Endometrial microvascular endothelial cells (primary cell): Measurements from ENCODE around the gene CTIF. TPM values are rescaled to one million over a fixed set of nuclear protein-coding genes. Genes with fewer than 3 reads are reported as not detected.

Experiments used
- in situ Hi-C: cut with HindIII; loops from 2 replicates; pipeline ENCODE4 v1.10.0; 2017; ENCODE audit warnings: low sequenced_read_pairs, low pct_unique_long_range_greater_than_20kb; ENCODE audit errors: inconsistent ontology term
- total RNA-seq: library from RNA; depleted of rRNA; stranded (reverse); fragments of >200 nt; gene quantifications from one replicate; pipeline ENCODE4 v1.2.3, GENCODE V29; 2015; ENCODE audit errors: inconsistent ontology term

Gene CTIF
- total RNA-seq, 1 donor from 2014 or later, result 13.2 TPM

- in situ Hi-C loops, result no loop called here
These were observed 8.3 kb upstream of the CTIF start for GRCh38 chr18:48530399-48531081.

- in situ Hi-C loops, result no loop called here
These were observed 7.8 kb upstream of the CTIF start for GRCh38 chr18:48531082-48531403.

- in situ Hi-C loops, result no loop called here
These were observed 6.9 kb upstream of the CTIF start for GRCh38 chr18:48531908-48532307.

GRCh38 chr18:48533340-48534070 is 5.3 kb upstream of the CTIF start:
- in situ Hi-C loops, result no loop called here

DNA sequence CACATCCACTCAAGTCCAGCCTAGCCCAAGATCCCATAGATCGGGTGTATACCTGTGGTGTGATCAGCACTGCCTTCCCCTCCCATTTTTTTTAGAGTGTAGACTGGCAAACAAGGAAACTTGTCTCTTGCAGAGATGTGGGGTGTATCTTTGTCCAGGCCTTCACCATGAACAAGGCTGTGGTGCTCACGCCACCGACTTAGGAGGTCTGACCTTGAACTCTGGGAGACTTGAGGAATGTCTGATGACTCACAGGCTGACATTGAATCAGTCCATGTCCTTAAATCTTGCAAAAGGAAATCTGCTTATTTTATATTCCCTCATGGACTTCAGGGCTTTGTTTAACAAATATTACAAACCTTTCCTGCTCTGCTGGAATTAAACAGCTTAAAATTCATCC is 4.5 kb upstream of the CTIF start:
- in situ Hi-C loops, result no loop called here

GRCh38 chr18:48535956-48536355 is 2.9 kb upstream of the CTIF start:
- in situ Hi-C loops, result no loop called here

DNA sequence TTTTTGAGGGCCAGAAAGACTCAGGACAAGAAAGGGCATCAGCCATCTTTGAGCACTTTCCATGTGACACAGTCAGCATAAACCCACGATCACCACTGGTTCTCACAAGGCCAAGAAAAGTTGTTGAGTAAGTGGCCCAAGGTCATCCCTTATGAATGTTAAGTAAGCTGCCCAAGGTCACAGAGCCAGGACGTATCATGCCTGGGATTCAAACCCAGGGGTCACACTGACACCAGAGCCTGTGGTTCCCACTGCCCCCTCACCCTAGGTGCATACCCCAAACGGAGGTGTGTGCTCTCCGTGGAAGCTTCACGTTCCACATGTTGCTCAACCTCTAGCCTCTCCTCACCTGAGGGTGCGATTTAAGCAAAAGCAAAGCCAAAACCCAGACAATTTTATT is 2.3 kb upstream of the CTIF start:
- in situ Hi-C loops, result no loop called here

GRCh38 chr18:48539406-48540250 is 797 bp downstream of the CTIF start:
- in situ Hi-C loops, result no loop called here

DNA sequence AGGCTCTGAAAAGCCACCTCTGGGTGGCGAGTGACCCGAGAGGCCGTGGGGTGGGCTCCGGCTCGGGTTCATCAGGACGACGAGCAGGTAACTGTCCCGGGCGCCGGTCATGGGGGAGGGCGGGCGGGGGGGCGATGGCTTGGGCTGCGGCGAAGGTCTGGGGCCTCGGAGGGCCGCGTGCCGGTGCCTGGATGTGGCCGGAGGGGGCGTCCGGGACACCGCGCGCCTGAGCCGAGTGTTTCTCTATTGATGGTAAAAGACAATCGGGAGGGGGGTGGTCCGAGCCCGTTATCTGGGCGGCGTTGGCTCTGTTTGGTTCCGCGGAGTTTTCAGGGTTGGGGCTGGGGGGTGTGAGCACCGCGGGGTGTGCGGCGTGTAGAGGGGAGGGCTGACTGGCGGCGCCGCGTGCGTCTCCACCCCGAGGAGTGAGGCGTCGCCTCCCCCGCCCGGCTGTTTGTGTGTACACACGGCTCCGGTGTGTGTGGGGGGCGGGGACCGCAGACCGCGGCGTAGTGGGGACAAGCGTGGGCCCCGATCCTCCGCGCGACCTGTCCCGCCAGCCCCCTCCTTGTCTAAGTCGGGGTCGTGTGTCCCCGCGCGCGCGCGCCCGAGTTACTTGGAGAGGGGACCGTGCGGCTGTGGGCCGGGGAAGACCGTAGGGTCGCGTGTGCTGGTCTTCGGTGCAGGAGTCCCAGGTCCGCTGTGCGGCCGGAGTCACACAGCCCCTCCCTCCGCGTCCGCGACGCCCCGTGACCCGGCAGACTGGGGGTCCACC is 1.6 kb downstream of the CTIF start:
- in situ Hi-C loops, result no loop called here

DNA sequence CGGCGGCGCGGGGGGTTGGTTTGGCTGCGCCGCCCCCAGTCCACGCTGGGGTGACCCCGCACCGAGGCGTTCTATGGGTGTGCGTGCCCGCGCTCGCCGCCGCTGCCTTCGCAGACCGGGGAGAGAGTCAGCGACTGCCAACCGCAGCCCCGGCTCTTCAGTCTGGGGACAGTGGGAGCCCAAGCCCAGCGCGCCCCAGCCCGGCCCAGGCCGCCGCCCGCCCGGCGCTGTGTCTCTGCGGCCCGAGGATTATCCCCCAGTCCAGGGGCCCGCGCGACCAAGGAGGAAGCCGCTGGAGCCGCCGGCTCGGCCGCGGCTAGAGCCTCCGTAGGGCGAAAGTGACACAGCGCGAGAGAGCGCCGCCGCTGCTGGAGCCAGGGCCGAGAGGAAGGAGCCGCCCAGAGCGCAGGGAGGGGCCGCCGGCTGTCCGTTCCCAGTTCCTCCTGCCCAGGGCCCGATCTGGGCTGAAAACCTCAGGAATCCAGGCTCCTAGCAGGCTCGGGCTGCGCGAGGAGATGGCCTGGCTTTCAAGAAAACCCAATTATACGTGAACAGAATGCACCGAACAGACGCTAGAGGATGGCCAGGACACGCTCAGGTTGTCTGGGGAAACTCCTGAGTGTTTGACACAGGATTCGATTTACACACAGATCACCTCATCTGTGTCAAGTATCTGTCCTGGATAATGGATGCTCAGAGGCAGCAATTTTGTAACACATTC is 2.4 kb downstream of the CTIF start:
- in situ Hi-C loops, result no loop called here

DNA sequence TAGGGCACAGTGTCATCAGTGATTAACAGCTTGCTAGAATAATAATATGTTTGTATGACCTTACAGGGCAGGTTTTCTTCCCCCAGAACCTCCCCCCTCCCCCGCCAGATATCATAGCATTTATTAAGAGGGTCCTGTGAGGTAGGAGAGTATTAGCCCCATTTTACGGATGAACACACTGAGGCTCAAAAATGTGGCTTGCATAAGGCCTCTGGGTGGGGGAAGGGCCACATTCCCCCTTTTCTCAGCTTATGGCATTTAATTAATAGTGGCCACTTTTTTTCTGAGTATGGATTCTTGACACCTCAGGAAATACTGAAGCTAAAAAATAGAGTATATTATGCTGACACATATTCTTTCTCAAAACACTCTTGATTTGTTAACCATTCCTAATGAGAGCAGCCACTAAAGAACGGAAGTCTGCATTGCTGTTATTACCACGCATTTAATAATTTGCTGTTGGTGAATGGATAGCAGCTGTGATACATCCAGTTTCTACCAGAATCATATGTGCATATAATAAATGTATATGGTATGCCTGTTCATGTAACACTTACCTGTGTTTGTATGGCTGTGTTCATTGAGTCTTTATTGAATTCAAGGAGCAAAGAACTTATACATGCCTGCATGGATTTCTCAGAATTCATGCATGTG is 3.0 kb downstream of the CTIF start:
- in situ Hi-C loops, result no loop called here

GRCh38 chr18:48542513-48543181 is 3.8 kb downstream of the CTIF start:
- in situ Hi-C loops, result no loop called here

- in situ Hi-C loops, result no loop called here
These were observed 4.4 kb downstream of the CTIF start for GRCh38 chr18:48543228-48543627.

- in situ Hi-C loops, result no loop called here
These were observed 5.3 kb downstream of the CTIF start for GRCh38 chr18:48544116-48544515.

DNA sequence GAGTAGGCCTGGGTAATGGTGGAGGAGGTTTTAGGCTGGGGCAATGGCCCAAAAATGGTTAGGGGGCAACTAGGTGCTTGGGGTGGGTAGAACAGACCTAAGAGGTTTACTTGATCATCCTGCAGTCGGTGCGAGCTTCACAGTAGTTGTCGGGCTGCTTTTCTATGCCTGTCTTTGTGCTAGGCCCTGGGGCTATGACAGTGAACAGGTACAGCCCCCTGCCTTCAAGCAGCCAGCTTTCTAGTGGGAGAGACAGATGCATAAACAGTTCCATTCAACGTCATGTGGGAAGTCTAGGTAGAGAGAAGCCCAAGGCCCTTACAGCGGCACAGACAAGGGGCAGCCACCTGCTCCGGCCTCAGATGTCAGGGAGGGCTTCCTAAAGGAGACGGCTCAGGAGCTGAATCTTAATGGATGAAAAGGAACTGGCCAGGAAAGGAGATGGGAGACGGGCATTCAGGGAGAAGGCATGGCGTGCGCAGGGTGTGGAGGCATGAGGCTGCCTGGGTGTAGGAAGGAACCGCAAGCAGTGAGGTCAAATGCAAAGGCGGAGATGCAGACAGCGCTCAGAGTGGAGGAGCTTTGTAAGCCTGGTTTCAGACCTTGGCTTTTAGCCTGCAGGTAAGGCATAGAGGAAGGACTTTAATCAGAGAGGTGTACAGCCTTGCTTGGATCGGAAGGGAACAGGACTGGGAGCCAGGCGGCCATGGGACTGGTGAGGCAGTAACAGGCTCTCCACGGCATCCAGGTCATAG is 6.0 kb downstream of the CTIF start:
- in situ Hi-C loops, result no loop called here

GRCh38 chr18:48545757-48546321 is 7.0 kb downstream of the CTIF start:
- in situ Hi-C loops, result no loop called here

DNA sequence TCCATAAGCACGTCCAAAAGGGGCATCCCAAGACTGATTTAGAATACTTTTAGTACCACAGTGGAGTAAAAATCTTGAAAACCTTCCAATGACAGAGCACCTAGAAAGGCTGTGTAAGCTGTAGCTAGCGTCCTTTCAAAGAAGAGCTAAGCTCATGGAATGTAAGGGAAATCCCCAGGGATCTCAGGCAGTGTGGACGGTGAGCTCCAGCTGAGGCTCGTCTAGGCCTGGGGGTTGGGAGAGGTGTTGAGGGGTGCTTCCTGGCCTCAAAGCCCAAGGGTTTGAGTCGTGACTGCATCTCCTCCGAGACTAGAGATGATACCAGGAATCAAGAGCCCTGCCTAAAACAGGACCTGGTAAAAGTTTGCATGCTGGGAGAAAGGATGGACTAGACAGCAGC is 7.6 kb downstream of the CTIF start:
- in situ Hi-C loops, result no loop called here
